Measurements from ENCODE around the gene SNX7.

GRCh38 chr1:98693385-98693784 is 31.9 kb downstream of the SNX7 start:
- TF ChIP-seq MAX (IDR thresholded peaks at IDR 0.05) (no peak), BHLHE40 (IDR thresholded peaks at IDR 0.05; ENCODE audit: low read depth, low read length) (no peak), RAD21 (conservative IDR thresholded peaks at IDR 0.05 in 1 of 2, IDR thresholded peaks at IDR 0.05 in 1 of 2) (no peak), CTCF (IDR thresholded peaks at IDR 0.05) (no peak), JUNB (IDR thresholded peaks at IDR 0.05) (no peak), CHD4 (IDR thresholded peaks at IDR 0.05; ENCODE audit: borderline replicate concordance) (no peak), REST (IDR thresholded peaks at IDR 0.05) (no peak), SREBF2 (IDR thresholded peaks at IDR 0.05) (no peak), TP53 (CRISPR knock-in tag; IDR thresholded peaks at IDR 0.05) (no peak), ZSCAN20 (CRISPR knock-in tag; IDR thresholded peaks at IDR 0.05) (no peak), POLR2A (IDR thresholded peaks at IDR 0.05; ENCODE audit: low read length) (no peak), CHD2 (IDR thresholded peaks at IDR 0.05; ENCODE audit: low read length, partially characterized antibody) (no peak), MYC (IDR thresholded peaks at IDR 0.05; ENCODE audit: borderline replicate concordance, low read length) (no peak), FOXS1 (CRISPR knock-in tag; IDR thresholded peaks at IDR 0.05) (no peak)

Data from A549 (cell line).